Retinal pigment epithelial cell (primary cell): ENCODE measurements around the gene SNTB2.

Source experiments
- DNase-seq: peaks from one replicate; pipeline ENCODE4 v3.0.0-alpha.2; 2010; ENCODE audit warnings: low read depth
- H3K4me3 ChIP-seq: 2 replicates; pipeline ENCODE4 v1.5.1; 2011; ENCODE audit warnings: mild to moderate bottlenecking, low read length, control low read depth, moderate library complexity
- CTCF ChIP-seq: conservative IDR thresholded peaks from 2 replicates; pipeline ENCODE4 v1.5.1; 2011; ENCODE audit warnings: low read depth, low read length, control low read depth, inconsistent platforms

SNTB2 gene

GRCh38 chr16:69204172-69204571 lies 17.2 kb downstream of the SNTB2 start:
- no peak for TF ChIP-seq CTCF
- DNase-seq = no peak
- H3K4me3 ChIP-seq = no peak overlapping the region

GRCh38 chr16:69209735-69210134 lies 22.8 kb downstream of the SNTB2 start:
- no peak for TF ChIP-seq CTCF
- no peak for DNase-seq
- H3K4me3 ChIP-seq = no peak overlapping the region

DNA sequence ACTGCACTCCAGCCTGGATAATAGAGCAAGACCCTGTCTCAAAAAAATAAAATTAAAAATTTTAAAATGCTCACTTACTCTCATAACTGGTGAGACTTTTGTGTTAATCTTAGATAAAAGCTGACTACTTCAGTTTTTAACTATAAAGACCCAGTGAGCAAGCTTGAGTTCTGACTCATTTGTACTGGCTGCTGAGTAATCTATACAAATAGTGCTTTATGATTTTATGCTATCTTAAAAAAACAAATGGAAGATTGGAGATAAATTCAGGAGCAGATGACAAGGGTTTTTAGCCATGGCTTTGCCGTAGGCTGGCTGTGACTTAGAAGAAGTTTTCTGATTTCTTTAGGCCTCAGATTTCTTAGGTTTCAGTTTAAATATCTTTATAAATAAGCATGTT lies 30.5 kb downstream of the SNTB2 start:
- TF ChIP-seq CTCF = no peak
- no peak overlapping the region for H3K4me3 ChIP-seq
- DNase-seq = peak; percentile 38

GRCh38 chr16:69219279-69219678 lies 32.3 kb downstream of the SNTB2 start:
- no peak for DNase-seq
- no peak for TF ChIP-seq CTCF

DNA sequence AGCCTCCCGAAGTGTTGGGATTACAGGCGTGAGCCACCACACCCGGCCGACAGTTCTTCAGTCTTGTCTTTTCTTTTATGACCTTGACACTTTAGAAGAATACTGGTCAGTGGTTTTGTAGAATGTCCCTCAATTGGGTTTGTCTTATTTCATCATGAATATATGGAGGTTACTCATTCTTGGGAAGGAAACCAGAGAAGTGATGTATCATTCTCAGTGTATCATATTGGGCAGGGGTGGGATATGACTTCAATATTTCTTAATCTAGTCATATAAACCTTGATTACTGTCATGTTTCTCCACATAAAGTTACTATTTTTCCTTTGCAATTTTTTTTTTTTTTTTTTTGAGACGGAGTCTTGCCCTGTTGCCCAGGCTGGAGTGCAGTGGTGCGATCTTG lies 36.9 kb downstream of the SNTB2 start:
- no peak overlapping the region for H3K4me3 ChIP-seq
- TF ChIP-seq CTCF = no peak
- no peak for DNase-seq

More at GRCh38 chr16:69219279-69219678, 32.3 kb downstream of the SNTB2 start:
- no peak overlapping the region for H3K4me3 ChIP-seq

- DNase-seq = no peak
- TF ChIP-seq CTCF = no peak
- no peak overlapping the region for H3K4me3 ChIP-seq
Observed at GRCh38 chr16:69225121-69225520, 38.2 kb downstream of the SNTB2 start.

- no peak for TF ChIP-seq CTCF
- DNase-seq = no peak
- H3K4me3 ChIP-seq = no peak overlapping the region
Observed at GRCh38 chr16:69233124-69233523, 46.2 kb downstream of the SNTB2 start.
